ENCODE measurements around the gene MAP7D3.
"Not testable (repeated sequence)": the region's sequence is repeated elsewhere in the genome, so short reads cannot be mapped to it uniquely, and the experiment has no call there.

Gene MAP7D3, protein sequence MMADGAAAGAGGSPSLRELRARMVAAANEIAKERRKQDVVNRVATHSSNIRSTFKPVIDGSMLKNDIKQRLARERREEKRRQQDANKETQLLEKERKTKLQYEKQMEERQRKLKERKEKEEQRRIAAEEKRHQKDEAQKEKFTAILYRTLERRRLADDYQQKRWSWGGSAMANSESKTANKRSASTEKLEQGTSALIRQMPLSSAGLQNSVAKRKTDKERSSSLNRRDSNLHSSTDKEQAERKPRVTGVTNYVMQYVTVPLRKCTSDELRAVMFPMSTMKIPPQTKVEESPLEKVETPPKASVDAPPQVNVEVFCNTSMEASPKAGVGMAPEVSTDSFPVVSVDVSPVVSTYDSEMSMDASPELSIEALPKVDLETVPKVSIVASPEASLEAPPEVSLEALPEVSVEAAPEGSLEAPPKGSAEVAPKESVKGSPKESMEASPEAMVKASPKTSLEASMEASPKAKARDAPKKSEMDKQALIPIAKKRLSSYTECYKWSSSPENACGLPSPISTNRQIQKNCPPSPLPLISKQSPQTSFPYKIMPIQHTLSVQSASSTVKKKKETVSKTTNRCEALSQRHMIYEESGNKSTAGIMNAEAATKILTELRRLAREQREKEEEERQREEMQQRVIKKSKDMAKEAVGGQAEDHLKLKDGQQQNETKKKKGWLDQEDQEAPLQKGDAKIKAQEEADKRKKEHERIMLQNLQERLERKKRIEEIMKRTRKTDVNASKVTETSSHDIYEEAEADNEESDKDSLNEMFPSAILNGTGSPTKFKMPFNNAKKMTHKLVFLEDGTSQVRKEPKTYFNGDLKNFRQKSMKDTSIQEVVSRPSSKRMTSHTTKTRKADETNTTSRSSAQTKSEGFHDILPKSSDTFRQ

DNA sequence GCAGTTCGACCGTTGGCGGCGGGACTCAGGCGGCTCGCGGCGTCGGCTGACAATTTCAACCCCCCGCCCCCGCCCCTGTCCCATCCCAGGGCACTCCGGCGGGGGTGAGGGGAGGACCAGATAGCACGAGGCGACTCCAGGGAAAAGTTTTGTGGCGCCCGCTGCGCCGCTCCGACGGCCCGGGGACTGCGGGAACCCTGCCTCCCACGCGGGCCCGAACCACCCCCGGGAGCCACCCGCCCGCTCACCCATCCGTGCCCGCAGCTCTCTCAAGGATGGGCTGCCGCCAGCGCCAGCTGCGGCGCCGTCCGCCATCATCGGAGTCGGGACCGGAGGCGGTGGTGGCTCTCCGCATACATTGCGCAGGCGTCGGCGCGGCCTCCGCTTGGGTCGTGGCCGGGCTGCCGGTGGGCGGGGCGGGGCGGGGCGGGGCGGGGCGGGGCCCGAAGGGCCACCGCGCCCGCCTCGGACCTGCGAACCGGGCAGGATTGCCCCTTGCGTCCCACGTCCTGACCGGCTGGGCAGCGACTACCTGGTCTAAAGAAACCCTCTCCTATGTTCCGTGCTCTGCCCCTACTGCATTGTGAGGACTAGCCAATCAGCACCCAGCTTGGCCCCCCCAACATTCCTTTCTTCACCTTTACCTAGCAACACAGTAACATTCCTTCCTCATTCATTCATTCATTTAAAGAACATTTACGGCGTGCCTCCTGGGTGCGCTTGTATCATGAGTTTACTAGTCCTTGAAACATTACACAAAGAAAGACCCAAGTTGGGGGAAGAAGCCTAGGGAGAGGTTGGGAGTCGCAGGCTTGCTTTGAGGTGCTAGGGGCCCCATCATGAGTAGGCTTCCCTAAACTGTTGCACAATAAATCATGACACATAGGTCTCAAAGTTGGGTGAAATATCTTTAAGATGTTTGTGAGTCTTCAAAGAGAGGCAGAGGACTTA, at the start of gene MAP7D3:
Gene MAP7D3, minus strand, starts transcription at position 360 of the 951 bp plus-strand sequence. Its CDS starts 42 bp downstream, at position 318.
- DNase-seq (ENCODE audit: low read depth) = no peak

DNA sequence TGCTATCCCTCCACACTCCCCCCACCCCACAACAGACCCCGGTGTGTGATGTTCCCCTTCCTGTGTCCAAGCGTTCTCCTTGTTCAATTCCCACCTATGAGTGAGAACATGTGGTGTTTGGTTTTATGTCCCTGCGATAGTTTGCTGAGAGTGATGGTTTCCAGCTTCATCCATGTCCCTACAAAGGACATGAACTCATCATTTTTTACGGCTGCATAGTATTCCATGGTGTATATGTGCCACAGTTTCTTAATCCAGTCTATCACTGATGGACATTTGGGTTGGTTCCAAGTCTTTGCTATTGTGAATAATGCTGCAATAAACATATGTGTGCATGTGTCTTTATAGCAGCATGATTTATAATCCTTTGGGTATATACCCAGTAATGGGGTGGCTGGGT, 49.5 kb upstream of the MAP7D3 start, which contains the start of gene ADGRG4:
Gene ADGRG4, plus strand, starts transcription at position 243 of the 400 bp plus-strand sequence. CDS start 7,815 bp downstream, outside the sequence.
- DNase-seq (ENCODE audit: low read depth) = not testable (repeated sequence)

DNA sequence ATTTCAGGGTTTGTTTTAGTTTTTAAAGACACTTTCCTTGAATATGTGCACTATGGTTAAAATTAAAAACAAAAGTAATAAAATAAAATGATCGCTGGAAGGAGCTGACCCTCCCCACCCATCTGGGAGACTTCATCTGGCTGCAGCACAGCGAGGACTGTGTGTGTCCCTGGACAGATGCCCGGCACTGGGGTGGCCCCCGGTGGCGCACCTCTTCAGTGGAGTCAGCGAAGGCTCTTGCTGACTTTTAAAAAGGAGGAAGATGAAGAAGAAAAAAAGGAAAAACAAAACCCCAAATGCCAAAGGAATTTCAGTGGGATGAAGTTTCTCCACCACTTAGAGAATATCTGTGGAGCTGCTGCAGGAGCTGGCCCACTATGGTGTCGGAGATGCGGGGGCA, 44.2 kb upstream of the MAP7D3 start:
- DNase-seq (ENCODE audit: low read depth) = no peak

DNA sequence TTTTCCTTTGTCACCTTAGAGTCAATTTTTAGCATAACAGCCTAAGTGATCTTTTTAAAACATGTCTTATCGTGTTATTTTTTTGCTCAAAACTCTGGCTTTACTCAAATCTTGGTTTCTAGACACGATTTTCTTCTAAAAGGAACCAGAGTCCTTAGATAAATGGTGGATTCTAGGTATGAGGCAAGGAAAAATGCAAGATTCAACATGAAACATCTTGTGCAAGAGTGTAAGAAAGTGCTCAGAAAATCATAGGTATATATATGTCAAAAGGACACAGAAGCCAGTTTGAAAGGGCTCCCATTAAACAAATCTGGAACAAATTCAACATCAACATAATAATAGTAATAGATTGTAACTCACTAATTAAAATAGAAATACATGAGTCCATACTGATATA, 41.5 kb upstream of the MAP7D3 start:
- no peak for DNase-seq (ENCODE audit: low read depth)

DNA sequence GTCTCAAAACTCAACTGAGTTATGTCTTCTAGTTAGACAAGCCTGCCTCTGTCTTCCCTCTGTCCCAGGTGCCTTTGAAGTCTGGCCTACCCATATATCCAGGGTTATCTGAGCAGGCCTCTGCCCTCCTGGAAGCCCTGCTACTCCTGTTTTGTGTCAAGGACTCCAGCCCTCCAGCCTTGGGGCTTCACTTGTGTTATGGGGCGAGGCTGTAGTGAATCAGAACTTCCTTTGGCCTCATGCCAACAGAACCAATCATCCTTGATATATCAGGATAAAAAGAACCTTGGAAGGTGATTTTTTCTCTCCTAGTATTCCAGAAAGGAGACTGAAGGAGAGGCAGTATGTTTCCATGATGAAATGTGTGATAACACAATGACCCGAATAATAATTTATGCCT, 40.6 kb upstream of the MAP7D3 start:
- no peak for DNase-seq (ENCODE audit: low read depth)

DNA sequence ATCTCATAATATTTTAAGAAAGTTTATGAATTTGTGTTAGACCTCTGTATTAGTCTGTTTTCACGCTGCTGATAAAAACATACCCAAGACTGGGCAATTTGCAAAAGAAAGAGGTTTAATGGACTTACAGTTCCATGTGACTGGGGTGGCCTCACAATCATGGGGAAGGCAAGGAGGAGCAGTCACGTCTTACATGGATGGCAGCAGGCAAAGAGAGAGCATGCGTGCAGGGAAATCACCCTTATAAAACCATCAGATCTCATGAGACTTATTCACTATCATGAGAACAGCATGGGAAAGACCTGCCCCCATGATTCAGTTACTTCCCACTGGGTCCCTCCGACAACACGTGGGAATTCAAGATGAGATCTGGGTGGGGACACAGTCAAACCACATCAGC, 35.2 kb upstream of the MAP7D3 start:
- not testable (repeated sequence) for DNase-seq (ENCODE audit: low read depth)

DNA sequence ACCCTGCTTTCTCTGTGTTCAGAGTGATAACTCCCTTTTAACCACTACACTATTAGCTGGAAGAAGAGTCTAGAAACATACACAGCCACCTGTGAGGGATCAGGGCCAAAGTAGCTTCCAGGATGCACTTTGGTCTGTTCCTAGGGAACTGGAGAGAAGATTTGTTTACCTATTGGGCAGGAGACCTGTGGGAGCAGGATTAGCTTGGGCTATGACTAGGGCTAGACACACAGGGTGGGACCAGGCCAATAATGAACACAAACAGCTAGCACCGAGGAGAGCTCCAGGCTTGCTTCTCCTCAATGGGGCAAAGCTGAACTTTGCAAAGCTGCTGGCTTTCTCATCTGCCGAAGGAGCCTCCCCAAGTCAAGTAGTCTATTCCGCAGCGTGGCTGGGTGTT, 24.4 kb upstream of the MAP7D3 start:
- DNase-seq (ENCODE audit: low read depth) = no peak

DNA sequence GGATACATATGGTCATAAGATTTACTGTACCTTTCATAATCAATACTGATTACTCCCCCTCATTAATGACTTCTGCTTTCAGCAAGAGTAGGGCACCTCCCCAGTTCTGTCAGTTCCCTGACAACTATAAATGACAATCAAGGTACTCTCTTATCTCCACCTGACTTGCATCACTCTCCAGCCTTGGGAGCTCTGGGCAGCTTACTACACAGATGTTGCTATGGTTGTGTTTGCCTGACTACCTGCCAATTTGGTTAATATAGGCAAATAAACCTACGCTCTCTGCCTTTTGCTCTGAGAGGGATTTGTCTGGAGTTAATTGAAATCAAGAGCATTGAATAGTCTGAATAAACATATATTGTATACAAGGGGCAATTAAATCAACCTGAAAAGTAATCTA, 22.8 kb upstream of the MAP7D3 start:
- DNase-seq (ENCODE audit: low read depth) = no peak

DNA sequence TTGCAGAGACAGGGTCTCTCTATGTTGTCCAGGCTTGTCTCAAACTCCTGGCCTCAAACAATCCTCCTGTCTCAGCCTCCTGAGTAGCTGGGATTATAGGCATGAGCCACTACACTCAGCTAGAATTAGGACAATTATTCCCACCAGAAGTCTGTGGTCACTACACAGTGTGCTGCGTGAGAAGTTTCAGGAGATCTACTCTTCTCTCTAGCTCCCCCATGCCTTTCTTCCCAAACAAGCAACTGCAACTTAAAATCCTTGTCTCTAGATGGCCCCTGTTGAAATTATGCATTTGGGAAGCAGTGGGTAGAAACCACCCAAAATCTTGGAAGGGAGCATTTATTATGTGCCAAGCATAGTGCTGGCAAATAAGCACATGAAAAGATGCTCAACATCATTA, 21.1 kb upstream of the MAP7D3 start:
- DNase-seq (ENCODE audit: low read depth) = no peak

DNA sequence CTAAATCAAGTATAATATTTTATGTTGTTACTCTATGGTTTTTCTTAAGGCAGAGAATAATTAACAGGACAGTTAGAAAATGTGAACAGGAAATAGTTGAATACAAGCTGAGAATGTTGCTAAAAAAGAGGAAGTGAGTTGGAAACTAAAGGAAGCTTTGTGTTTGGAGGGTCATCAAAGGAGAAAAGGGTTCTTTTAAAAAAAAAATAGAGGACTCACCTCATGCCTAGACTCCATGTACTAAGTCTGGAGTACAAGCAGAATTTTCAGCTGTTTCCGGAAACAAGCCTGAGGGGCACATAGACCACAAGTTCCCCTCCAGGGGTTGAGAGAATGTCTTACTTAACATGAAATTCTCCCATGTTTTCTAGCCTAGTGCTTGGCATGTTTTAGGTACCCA, 20.1 kb upstream of the MAP7D3 start:
- DNase-seq (ENCODE audit: low read depth) = no peak

DNA sequence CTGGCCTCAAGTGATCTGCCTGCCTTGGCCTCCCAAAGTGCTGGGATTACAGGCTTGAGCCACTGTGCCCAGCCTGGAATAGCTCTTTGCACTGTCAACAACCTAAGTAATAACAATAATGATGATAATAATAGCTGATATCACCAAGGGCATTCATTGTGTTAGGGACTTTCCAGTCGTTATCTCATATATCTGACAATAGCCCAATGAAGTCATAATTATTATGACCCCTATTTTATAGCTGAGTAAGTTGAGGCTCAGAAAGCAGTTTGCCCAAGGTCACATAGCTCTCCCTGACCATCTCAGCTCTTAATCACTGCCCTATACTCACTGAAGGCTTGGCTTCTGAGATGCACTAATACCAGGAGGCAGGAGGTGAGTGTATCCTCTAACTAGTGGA, 18.7 kb upstream of the MAP7D3 start:
- DNase-seq (ENCODE audit: low read depth) = no peak

DNA sequence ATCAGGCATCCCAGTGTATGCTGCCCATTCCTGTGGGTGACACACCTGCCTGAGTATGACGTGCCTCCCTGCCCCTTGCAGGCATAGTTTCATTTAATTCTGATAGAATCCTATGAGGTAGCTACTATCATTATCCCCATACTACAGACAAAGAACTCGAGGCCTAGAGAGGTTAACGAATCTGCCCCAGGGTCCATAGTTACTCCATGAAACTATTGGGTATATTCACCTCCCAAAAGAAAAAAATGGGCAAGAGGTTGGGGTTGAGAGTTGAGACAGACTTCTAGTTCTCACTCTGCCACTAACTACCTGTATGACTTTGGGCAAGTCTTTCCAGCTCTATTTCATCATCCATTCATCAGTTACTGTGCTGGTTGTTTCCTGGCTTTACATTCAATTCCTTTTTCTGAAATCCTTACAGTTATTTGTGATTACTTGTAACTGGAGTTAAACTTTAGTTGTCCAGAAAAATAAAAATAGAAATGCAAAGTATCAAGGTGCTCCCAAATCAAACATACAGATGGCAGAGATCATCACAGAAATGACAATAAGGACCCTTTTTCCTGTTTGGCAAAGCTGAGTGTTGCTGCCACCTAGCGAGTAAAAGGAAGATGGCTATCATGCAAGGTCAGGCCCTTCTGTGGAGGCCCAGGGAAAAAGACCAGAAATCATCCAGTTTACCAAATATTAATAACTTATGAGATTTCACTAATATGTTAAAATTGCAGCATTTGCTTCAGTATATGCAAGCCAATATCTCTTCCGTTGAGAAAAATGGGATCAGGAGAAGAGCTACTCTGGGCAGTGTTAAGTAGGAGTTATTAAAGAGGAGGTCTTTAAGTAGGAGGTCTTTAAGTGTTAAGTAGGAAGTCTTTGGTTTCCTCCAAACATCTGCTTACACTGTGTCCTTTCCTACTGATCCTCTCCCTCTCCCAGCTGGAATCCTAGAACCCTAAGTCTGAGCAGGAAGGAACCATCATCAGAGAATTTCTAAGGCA, 17.1 kb upstream of the MAP7D3 start:
- no peak for DNase-seq (ENCODE audit: low read depth)

DNA sequence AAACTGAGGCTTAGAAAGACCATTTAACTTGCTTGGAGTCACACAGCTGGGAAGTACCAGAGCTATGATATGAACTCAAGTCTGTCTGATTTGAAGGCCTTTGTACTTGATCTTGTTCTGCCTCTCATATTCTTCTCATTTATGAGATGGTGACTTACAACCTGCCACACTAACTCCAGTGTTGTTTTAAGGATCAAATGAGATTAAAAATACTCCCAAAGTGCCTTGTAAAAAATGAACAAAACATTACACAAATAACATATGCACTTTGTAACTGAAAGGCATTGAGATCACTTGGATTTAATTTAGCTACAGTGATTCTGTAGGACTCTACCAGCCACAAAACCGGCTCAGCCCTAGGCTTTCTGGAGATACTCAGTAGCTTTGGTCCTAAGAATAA, 15.6 kb upstream of the MAP7D3 start:
- DNase-seq (ENCODE audit: low read depth) = no peak

DNA sequence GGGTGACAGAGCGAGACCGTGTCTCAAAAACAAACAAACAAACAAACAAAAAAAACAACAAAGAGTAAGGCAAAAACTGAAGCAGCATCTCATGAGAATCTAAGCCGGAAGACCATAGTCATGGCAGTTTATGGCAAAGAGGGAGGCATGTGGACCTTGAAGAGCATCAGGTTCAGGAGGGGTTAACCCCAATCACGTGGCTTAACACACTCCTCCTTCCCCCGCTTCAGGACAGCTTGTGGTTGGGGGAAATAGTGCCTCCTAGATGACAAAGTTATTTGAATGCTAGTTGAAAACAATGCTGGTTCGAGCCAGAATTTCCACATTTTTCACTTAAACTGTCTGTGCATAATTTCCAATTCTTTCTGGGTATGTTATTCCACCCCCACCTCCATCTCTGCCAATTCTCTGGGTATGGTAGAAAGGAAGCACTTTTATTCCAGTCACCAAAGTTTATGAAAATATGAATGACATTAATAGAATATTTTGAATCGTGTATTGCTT, 11.7 kb upstream of the MAP7D3 start:
- no peak for DNase-seq (ENCODE audit: low read depth)

DNA sequence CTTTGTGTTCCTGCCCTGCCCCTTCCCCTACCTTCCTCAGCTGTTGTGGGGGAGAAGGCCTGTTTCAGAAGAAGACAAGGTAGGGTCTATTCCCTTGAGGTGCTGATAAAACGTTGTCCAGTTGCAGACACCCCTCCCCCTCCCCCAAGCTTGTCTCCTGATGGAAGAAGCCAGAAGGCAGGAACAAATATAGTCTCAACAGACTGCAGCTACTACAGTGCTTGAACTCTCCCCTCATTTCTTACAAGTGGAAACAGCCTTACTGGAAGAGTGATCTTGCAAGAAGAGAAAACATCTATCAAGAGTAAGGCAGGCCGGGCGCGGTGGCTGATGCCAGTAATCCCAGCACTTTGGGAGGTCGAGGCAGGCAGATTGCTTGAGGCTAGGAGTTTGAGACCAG, 11.0 kb upstream of the MAP7D3 start:
- no peak for DNase-seq (ENCODE audit: low read depth)

DNA sequence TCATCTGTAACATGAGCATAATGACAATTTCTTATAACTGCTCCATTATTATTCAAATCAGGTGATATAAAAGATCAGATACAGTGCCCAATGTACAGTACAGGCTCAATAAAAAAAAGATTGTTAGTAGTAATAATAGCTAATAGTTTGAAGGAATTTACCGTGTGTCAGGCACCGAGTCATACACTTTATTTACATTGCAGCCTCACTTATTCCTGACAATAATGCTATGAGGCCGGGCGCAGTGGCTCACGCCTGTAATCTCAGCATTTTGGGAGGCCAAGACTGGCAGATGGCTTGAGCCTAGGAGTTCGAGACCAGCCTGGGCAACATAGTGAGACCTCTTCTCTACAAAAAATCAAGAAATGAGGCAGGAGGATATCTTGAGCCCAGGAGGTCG, 10.1 kb upstream of the MAP7D3 start:
- no peak for DNase-seq (ENCODE audit: low read depth)

DNA sequence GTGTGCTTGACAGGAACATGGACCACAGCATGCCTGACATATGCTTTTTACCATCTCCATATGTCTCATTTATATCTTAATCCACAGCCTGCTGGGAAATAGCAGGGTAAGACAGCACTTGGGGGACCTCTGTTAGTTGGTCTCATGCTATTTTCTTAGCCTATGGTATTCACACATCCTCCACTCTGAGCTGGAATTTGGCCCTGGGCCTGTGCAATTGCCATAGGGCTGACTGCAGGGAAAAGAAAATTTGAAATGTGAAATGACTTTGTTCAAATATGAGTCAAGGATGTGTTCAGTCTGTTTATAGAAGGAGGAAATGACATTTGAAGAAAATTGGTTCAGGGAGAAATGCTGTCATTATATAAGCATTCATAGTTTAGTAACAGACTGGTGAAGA, 9.6 kb upstream of the MAP7D3 start:
- DNase-seq (ENCODE audit: low read depth) = no peak

DNA sequence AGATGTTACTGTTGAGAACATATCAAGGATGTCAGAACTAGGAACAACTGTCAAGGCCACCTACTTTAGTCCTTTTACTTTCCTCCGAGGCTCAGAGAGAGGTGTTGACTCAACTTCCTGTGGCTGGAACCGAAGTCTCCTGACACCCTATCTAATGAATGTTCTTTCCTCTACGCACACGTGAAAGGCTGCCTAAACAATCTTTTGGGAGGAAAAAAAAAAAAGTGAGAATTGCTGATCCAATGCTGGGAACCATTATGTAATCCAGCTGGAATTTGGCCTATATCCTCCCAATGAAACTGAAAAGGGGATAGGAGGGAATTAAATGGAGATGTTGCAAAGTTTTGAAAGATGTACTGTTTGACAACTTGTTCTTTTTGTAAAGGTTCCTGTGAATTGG, 8.3 kb upstream of the MAP7D3 start:
- no peak for DNase-seq (ENCODE audit: low read depth)

DNA sequence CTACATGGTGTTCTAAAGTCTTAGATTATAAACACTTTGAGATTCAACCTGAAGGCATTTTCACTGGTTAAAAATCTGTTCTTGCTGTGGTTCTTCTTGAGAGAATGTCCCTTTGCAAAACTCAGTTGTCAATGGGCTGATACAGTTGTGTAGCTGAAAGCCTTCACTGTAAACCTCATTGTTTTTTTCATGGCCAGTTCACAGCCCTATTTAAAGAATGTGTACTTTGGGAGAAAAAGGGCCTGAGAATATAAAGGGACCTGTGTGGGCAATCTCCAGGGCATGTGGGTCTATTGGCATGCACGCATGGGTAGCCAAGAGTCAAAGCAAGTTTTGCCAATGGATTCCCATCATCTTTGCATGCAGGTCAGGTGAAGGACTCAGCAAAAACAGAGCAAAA, 7.8 kb upstream of the MAP7D3 start:
- DNase-seq (ENCODE audit: low read depth) = no peak

DNA sequence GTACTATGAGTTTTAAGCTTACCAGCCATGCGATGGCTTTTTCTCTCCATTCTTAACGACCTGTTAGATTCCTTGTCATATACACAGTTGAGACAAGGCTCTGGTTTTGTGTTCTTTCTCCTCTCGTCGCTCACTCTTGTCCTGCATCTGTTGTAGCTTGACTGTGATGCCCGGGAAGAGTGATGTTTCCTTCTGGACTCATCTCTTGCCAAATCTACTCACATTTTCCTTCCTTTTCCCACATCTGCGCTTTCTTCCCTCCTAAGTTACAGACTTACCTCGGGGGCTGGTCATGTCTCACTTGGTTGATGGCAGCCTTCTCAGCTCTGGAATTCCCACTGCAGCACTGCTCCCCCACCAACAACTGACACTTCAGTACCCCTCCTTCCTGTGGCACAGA, 4.8 kb upstream of the MAP7D3 start:
- no peak for DNase-seq (ENCODE audit: low read depth)

DNA sequence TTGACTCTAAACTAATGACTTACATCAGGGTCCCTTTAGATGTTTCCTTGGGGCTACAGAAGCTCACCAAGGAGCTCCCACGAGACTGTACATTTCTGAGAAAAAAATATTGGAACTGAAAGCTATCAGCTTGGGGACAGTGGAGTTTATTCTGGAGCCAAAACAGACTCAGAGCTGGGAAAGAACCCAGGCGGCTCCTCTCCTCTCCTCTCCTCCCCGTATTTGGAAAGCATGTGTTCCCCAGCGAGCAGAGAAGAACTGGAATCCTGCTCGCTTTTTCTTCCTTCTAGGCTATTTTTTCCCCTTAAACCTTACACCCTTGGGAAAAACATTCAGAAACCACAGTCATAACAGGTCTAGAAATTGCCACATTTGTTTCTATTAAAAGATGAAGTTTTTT, 4.3 kb upstream of the MAP7D3 start:
- no peak for DNase-seq (ENCODE audit: low read depth)
